GM12864 (cell line): ENCODE results near the gene RCOR1.

Source experiments
- DNase-seq: peaks from one replicate; pipeline ENCODE4 v3.0.0-alpha.2; 2011; ENCODE audit warnings: low read depth
- H3K4me3 ChIP-seq: 2 replicates; pipeline ENCODE4 v1.5.1; 2011; ENCODE audit warnings: mild to moderate bottlenecking, low read depth, low read length, control low read depth
- CTCF ChIP-seq: IDR thresholded peaks from 2 replicates; pipeline ENCODE4 v1.5.1; 2011; ENCODE audit warnings: low read depth, mild to moderate bottlenecking, moderate library complexity, low read length, control low read depth, inconsistent platforms; ENCODE audit errors: missing control alignments

RCOR1 gene

GRCh38 chr14:102776761-102777710 lies 184.6 kb downstream of the RCOR1 start, which contains the start of gene TRAF3:
TRAF3 (plus strand) TSS chr14:102777449; CDS start chr14:102870202, 92,753 bp downstream.
- no peak for TF ChIP-seq CTCF
- DNase-seq, result no peak
- H3K4me3 ChIP-seq, result peak within 1 kb of the TSS; percentile 65

GRCh38 chr14:102777711-102778337 lies 185.4 kb downstream of the RCOR1 start:
- no peak for TF ChIP-seq CTCF
- H3K4me3 ChIP-seq, result peak overlapping the region; percentile 65
- no peak for DNase-seq

- no peak for DNase-seq
- TF ChIP-seq CTCF, result no peak
- H3K4me3 ChIP-seq, result peak overlapping the region; percentile 65
Measured at GRCh38 chr14:102778338-102779083, 186.1 kb downstream of the RCOR1 start.

GRCh38 chr14:102779084-102779462 lies 186.6 kb downstream of the RCOR1 start:
- no peak for DNase-seq
- H3K4me3 ChIP-seq, result peak overlapping the region; percentile 65
- TF ChIP-seq CTCF, result no peak

GRCh38 chr14:102779574-102780315 lies 187.3 kb downstream of the RCOR1 start:
- TF ChIP-seq CTCF, result no peak
- H3K4me3 ChIP-seq, result peak overlapping the region; percentile 65
- no peak for DNase-seq
